CD4-positive, alpha-beta T cell treated with Interleukin-15 for 1 hour (primary cell): ENCODE measurements around the gene BMPR2.
"Not testable (repeated sequence)": the region's sequence is repeated elsewhere in the genome, so short reads cannot be mapped to it uniquely, and the experiment has no call there.

Experiments used
- DNase-seq: peaks from one replicate; pipeline ENCODE4 v3.0.0-alpha.2; 2020

The BMPR2 gene

GRCh38 chr2:202455114-202455513, 79.0 kb downstream of the BMPR2 start:
- DNase-seq = no peak

- DNase-seq = no peak
These were observed 84.0 kb downstream of the BMPR2 start for GRCh38 chr2:202460119-202460518.

- no peak for DNase-seq
These were observed 103.0 kb downstream of the BMPR2 start for GRCh38 chr2:202479090-202479489.

- DNase-seq = no peak
These were observed 103.5 kb downstream of the BMPR2 start for GRCh38 chr2:202479610-202480009.

DNA sequence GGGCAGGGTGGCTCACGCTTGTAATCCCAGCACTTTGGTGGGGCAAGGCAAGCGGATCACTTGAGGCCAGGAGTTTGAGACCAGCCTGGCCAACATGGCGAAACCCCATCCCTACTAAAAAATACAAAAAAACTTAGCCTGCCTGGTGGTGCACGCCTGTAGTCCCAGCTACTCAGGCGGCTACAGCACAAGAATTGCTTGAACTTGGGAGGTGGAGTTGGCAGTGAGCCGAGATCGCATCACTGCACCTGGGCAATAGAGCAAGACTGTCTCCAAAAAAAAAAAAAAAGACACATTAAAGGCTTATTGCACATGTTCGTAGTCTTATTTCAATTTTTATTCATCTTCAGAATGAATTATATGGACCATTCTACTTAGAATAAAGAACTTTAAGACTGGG, 110.2 kb downstream of the BMPR2 start:
- DNase-seq = no peak

DNA sequence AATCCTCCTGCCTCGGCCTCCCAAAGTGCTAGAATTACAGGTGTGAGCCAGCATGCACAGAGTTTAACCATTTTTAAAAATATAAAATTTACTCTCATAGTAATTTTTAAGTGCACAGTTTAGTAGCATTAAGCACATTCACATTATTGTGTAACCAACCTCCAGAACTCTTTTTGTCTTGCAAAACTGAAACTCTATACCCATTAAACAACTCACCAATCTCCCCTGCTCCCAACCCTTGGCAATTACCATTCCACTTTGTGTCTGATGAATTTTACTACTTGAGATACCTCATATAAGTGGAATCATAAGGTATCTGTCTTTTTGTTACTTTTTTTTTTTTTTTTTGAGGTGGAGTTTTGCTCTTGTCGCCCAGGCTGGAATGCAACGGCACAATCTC, 112.5 kb downstream of the BMPR2 start:
- no peak for DNase-seq

DNA sequence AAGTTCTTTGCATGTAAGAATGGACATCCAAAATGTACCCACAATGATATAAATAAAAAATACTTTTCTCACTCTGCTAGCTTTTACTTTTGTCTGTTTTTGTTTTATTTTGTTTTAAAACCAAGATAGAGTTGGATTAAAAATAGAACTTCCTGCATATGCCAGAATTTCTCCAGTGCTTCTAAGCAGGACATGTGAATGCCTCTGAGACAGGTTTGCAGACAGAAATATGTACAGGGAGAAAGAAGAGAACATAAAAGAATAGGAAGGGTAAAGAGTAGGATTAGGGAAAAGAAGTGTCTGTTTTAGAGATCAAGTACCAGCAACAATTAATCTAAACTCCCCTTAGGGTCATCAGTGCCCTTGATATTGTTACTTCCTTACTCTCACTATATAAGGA, 114.4 kb downstream of the BMPR2 start:
- no peak for DNase-seq

- no peak for DNase-seq
These were observed 115.4 kb downstream of the BMPR2 start for GRCh38 chr2:202491514-202491913.

GRCh38 chr2:202494300-202495229, 118.4 kb downstream of the BMPR2 start:
- no peak for DNase-seq

- DNase-seq = peak; percentile 22
These were observed 119.1 kb downstream of the BMPR2 start for GRCh38 chr2:202495230-202495604.

DNA sequence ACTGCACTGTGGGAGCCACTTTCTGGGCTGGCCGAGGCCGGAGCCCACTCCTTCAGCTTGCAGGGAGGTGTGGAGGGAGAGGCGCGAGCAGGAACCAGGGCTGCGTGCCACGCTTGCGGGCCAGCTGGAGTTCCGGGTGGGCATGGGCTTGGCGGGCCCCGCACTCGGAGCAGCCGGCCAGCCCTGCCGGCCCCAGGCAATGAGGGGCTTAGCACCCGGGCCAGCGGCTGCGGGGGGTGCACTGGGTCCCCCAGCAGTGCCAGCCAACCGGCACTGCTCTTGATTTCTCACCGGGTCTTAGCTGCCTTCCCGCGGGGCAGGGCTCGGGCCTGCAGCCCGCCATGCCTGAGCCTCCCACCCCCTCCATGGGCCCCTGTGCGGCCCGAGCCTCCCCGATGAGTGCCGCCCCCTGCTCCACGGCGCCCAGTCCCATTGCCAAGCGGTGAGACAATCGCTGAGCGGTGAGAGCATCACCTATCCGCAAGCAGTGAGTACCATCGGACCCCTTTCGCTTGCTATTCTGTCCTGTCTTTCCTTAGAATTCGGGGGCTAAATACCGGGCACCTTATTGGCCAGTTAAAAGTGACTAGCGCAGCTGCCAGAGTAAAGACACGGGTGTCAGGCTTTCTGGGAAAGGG, 120.8 kb downstream of the BMPR2 start:
- not testable (repeated sequence) for DNase-seq

- DNase-seq = not testable (repeated sequence)
These were observed 121.3 kb downstream of the BMPR2 start for GRCh38 chr2:202497473-202497866.

GRCh38 chr2:202499841-202500240, 123.7 kb downstream of the BMPR2 start:
- DNase-seq = not testable (repeated sequence)

GRCh38 chr2:202503276-202503675, 127.1 kb downstream of the BMPR2 start:
- not testable (repeated sequence) for DNase-seq

DNA sequence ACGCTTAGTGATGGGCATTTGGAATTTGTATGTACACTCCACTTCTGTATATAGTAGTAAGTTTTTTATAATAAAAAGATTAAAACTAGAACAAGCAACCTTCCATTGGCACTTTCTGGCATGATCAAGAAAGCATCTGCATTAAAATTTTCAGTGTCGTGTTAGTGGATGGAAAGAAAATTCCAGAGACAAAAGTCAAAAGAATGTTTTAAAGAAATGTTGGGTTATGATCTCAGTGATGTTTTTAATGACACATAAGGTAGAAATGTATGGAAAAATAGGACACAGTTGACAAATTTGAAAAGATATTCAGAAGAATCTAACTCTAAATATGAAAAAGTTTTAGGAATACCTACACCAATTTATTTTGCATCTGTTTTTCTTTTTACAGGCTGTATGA, 132.6 kb downstream of the BMPR2 start:
- no peak for DNase-seq

DNA sequence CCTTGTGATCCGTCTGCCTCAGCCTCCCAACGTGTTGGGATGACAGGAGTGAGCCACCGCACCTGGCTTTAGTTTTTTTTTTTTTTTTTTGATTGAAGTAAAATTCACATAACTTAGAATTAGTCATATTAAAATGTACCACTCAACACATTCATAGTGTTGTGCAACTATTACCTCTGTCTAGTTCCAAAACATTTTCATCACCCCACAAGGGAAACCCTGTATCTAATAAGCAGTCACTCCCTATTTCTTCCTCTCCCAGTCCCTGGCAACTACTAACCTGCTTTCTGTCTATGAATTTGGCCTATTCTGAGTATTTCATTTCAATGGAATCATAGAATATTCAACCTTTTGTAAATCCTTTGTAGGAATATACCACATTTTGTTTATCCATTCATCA, 134.8 kb downstream of the BMPR2 start:
- DNase-seq = no peak

GRCh38 chr2:202512176-202512575, 136.0 kb downstream of the BMPR2 start:
- no peak for DNase-seq

DNA sequence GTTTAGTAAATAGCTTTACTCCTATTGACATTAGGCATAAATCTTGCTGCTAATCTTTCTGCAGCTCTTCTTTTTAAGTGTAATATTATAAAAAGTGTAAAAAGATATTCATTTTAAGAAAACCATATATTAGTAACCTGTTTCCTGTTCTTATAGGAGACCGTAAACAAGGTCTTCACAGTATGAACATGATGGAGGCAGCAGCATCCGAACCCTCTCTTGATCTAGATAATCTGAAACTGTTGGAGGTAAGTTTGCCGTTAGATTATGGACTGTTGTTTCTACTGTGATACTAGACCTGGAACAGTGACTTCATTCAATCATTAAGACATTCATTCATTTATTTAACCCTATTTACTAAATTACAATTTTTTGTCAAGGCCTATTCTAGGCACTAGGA, 138.6 kb downstream of the BMPR2 start:
- DNase-seq = no peak

- no peak for DNase-seq
These were observed 143.3 kb downstream of the BMPR2 start for GRCh38 chr2:202519453-202519852.

- no peak for DNase-seq
These were observed 145.3 kb downstream of the BMPR2 start for GRCh38 chr2:202521470-202521869.

- no peak for DNase-seq
These were observed 153.3 kb downstream of the BMPR2 start for GRCh38 chr2:202529389-202529788.

DNA sequence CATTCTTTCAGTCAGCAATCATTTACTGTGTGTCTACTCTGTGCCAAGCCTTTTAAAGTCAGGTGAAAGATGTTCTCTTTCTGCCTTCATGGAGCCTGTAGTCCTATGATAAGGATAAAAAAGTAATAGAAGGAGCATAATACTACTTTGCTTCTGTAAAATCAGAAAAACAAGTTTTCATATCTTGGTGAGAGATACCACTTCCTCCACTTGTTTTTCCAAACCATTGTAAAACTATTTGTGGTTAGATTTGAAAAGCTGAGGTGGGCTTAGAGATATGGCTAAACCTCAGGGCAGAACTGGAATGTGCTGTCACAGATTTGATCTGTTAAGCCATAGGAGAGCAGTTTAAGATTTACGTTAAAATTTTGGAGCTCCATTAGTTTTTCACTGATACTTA, 153.9 kb downstream of the BMPR2 start:
- no peak for DNase-seq

DNA sequence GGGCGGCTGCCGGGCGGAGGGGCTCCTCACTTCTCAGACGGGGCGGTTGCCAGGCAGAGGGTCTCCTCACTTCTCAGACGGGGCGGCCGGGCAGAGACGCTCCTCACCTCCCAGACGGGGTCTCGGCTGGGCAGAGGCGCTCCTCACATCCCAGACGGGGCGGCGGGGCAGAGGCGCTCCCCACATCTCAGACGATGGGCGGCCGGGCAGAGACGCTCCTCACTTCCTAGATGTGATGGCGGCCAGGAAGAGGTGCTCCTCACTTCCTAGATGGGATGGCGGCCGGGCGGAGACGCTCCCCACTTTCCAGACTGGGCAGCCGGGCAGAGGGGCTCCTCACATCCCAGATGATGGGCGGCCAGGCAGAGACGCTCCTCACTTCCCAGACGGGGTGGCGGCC, 159.2 kb downstream of the BMPR2 start:
- DNase-seq = not testable (repeated sequence)

DNA sequence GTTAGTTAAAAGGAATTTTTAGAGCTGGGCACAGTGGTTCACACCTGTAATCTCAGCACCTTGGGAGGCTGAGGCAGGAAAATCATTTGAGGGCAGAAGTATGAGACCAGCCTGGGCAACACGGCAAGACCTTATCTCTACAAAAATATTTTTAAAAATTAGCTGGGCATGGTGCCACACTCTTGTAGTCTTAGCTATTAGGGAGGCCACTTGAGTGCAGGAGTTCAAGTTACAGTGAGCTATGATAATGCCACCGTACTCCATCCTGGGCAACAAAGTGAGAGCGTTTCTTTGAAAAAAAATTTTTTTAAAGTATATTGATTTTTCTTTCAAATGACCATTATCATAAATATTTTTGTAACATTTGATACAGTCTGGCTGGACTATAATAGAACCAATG, 165.0 kb downstream of the BMPR2 start:
- DNase-seq = no peak
